HepG2 (cell line): Measurements from ENCODE around the gene NCOA7. TPM values are rescaled to one million over a fixed set of nuclear protein-coding genes. Genes with fewer than 3 reads are reported as not detected.

Experiments used
- CREM ChIP-seq, 2 experiments: sonication (generic) in 1 of 2; formaldehyde crosslinking in 1 of 2; IDR thresholded peaks; 2 replicates each; pipeline versions ENCODE4 v1.4.0 to v1.6.1; 2016 to 2020; ENCODE audit warnings: antibody characterized with exemption in 1 of 2, mild to moderate bottlenecking in 1 of 2, missing genetic modification reagents in 1 of 2
- EHMT2 ChIP-seq: fragments of 200-600 bp; sonication (generic); IDR thresholded peaks from 2 replicates; pipeline ENCODE4 v1.7.0; 2017; ENCODE audit warnings: antibody characterized with exemption, low read depth, low read length, borderline replicate concordance
- ELF3 ChIP-seq: IDR thresholded peaks from 2 replicates; pipeline ENCODE4 v1.6.1; 2016; ENCODE audit warnings: missing genetic modification reagents, missing compliant biosample characterization
- HMGA1 ChIP-seq: sonication (generic); formaldehyde crosslinking; conservative IDR thresholded peaks from 2 replicates; pipeline ENCODE4 v1.4.0; 2020; ENCODE audit warnings: missing genetic modification reagents
- HNRNPL ChIP-seq: fragments of 200-400 bp; formaldehyde crosslinking; IDR thresholded peaks from 2 replicates; pipeline ENCODE4 v1.6.1; 2017; ENCODE audit warnings: mild to moderate bottlenecking, low read depth, low read length
- HNRNPLL ChIP-seq: fragments of 200-400 bp; formaldehyde crosslinking; IDR thresholded peaks from 2 replicates; pipeline ENCODE4 v1.6.1; 2017; ENCODE audit warnings: mild to moderate bottlenecking, low read depth, low read length; ENCODE audit not compliant: poor library complexity, severe bottlenecking
- IRF2 ChIP-seq: IDR thresholded peaks from 2 replicates; pipeline ENCODE4 v1.6.1; 2018; ENCODE audit warnings: missing genetic modification reagents, missing compliant biosample characterization
- JUND ChIP-seq: sonication (generic); formaldehyde crosslinking; IDR thresholded peaks from 2 replicates; pipeline ENCODE4 v1.8.0; 2022; ENCODE audit warnings: mild to moderate bottlenecking, missing genetic modification reagents
- MAFG ChIP-seq: sonication (generic); formaldehyde crosslinking; IDR thresholded peaks from 2 replicates; pipeline ENCODE4 v1.5.1; 2020; ENCODE audit warnings: mild to moderate bottlenecking, missing genetic modification reagents
- MIER2 ChIP-seq: IDR thresholded peaks from 2 replicates; pipeline ENCODE4 v1.6.1; 2016; ENCODE audit warnings: missing biosample characterization, missing genetic modification reagents
- POLR2A ChIP-seq, 2 experiments: IDR thresholded peaks; 2 replicates each; pipeline ENCODE4 v1.6.1; 2011; ENCODE audit warnings: low read depth in 2 of 2, low read length in 2 of 2, mild to moderate bottlenecking in 1 of 2, moderate library complexity in 1 of 2; ENCODE audit not compliant: insufficient read depth in 1 of 2
- SNAPC2 ChIP-seq: sonication (generic); formaldehyde crosslinking; IDR thresholded peaks from 2 replicates; pipeline ENCODE4 v1.8.1; 2022; ENCODE audit warnings: mild to moderate bottlenecking, missing genetic modification reagents
- SRF ChIP-seq: IDR thresholded peaks from 2 replicates; pipeline ENCODE4 v1.6.1; 2011; ENCODE audit warnings: mild to moderate bottlenecking, low read depth, low read length, moderate library complexity
- U2AF2 ChIP-seq: fragments of 200-400 bp; formaldehyde crosslinking; IDR thresholded peaks from 2 replicates; pipeline ENCODE4 v1.6.1; 2017; ENCODE audit warnings: low read depth, mild to moderate bottlenecking, low read length
- ZFAT ChIP-seq: sonication (generic); formaldehyde crosslinking; conservative IDR thresholded peaks from 2 replicates; pipeline ENCODE4 v1.8.1; 2023; ENCODE audit warnings: missing genetic modification reagents, inconsistent platforms
- ZNF121 ChIP-seq: sonication (generic); formaldehyde crosslinking; IDR thresholded peaks from 2 replicates; pipeline ENCODE4 v1.5.0; 2020; ENCODE audit warnings: mild to moderate bottlenecking, missing genetic modification reagents
- ZNF572 ChIP-seq: sonication (generic); formaldehyde crosslinking; IDR thresholded peaks from 2 replicates; pipeline ENCODE4 v1.5.1; 2020; ENCODE audit warnings: mild to moderate bottlenecking, missing genetic modification reagents
- ZNF614 ChIP-seq: IDR thresholded peaks from 2 replicates; pipeline ENCODE4 v1.6.1; 2018; ENCODE audit warnings: missing biosample characterization, missing genetic modification reagents, inconsistent platforms, borderline replicate concordance
- ZNF776 ChIP-seq: sonication (generic); formaldehyde crosslinking; IDR thresholded peaks from 2 replicates; pipeline ENCODE4 v1.4.0; 2020; ENCODE audit warnings: mild to moderate bottlenecking, missing genetic modification reagents
- ZNF782 ChIP-seq: sonication (generic); formaldehyde crosslinking; IDR thresholded peaks from 2 replicates; pipeline ENCODE4 v1.4.0; 2020; ENCODE audit warnings: missing genetic modification reagents, mild to moderate bottlenecking, borderline replicate concordance
- ZNF83 ChIP-seq: sonication (generic); formaldehyde crosslinking; IDR thresholded peaks from 2 replicates; pipeline ENCODE4 v1.4.0; 2020; ENCODE audit warnings: missing genetic modification reagents, mild to moderate bottlenecking, borderline replicate concordance
- ZZZ3 ChIP-seq: sonication (generic); formaldehyde crosslinking; IDR thresholded peaks from 2 replicates; pipeline ENCODE4 v1.4.0; 2020; ENCODE audit warnings: missing genetic modification reagents, mild to moderate bottlenecking, borderline replicate concordance
- polyA plus RNA-seq, 8 experiments: library from polyadenylated mRNA; depleted of rRNA in 3 of 8; stranded (reverse) in 7 of 8; unstranded in 1 of 8; fragments of >200 nt; fragmentation: Illumina TruSeq in 4 of 8; extraction: Trizol in 4 of 8; gene quantifications; 2 replicates each; pipeline versions ENCODE4 v1.2.1 to v1.2.3, GENCODE V29; 2011 to 2016; ENCODE audit warnings: low read depth in 4 of 8, missing spikeins in 1 of 8, mixed read lengths in 1 of 8; ENCODE audit not compliant: insufficient read depth in 1 of 8
- total RNA-seq, 5 experiments: library from RNA; depleted of rRNA; stranded (reverse); fragments of >200 nt; fragmentation: Illumina TruSeq; extraction: Trizol; gene quantifications; 2 replicates each; pipeline ENCODE4 v1.2.3, GENCODE V29; 2016; ENCODE audit warnings: low read depth in 1 of 5
- TF ChIP-seq, protein P1 (sequence below): sonication (generic); formaldehyde crosslinking; IDR thresholded peaks from 2 replicates; pipeline ENCODE4 v1.4.0; 2020; ENCODE audit warnings: low read depth, mild to moderate bottlenecking, missing genetic modification reagents
- TF ChIP-seq, protein P2 (sequence below): sonication (generic); formaldehyde crosslinking; IDR thresholded peaks from 2 replicates; pipeline ENCODE4 v1.4.0; 2020; ENCODE audit warnings: missing genetic modification reagents, mild to moderate bottlenecking, borderline replicate concordance
- TF ChIP-seq, protein P3 (sequence below): sonication (generic); formaldehyde crosslinking; IDR thresholded peaks from 2 replicates; pipeline ENCODE4 v1.4.0; 2020; ENCODE audit warnings: missing genetic modification reagents

NCOA7 gene
- total and polyA plus RNA-seq, 2 of the 13 experiments (the other 11 are each of a cell fraction or from before 2014, with no cell fraction given), result 13.6 to 20.8 TPM

DNA sequence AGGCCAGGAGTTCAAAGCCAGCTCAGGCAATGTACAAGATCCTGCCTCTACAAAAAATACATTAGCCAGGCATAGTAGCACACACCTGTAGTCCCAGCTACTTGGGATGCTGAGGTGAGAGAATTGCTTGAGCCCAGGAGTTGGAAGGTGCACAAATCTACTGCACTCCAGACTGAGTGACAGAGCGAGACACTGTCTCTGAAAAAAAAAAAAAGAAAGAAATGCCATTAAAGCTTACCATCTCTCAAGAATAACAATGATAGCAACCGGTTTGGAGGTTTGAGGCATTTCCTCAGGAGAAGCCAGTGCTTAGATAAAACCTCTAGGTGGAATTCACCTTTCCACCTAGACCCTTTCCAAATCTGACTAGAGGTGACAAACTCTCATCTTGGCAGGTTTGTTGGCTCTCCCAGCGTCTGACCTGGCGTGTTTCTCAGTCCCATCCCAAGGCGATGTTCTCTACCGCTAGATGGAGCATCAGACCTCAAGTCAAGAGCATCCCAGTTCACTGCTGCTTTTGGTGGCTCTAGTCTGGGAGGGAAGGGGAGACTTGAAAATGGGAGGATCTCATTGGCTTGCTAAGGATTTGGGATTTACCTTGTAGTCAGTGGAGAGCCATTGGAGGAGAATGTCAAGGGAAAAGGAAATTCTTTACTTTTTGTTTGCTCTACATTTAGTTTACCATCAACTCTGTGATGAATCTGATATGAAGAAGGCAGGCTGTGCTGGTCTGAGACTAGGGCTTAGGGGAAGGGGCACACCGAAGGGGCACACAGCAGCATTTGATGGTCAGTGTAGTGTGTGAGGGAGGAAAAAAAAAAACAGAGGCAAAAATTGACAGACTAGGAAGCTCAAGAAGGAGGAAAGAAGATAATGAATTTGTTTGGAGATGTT lies 67.9 kb downstream of the NCOA7 start (continued):
- TF ChIP-seq, protein P1, sequence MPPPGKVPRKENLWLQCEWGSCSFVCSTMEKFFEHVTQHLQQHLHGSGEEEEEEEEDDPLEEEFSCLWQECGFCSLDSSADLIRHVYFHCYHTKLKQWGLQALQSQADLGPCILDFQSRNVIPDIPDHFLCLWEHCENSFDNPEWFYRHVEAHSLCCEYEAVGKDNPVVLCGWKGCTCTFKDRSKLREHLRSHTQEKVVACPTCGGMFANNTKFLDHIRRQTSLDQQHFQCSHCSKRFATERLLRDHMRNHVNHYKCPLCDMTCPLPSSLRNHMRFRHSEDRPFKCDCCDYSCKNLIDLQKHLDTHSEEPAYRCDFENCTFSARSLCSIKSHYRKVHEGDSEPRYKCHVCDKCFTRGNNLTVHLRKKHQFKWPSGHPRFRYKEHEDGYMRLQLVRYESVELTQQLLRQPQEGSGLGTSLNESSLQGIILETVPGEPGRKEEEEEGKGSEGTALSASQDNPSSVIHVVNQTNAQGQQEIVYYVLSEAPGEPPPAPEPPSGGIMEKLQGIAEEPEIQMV, result no peak; the same call in 1 of the 2 replicates
- TF ChIP-seq MAFG (CRISPR knock-in tag) (no peak), HNRNPL (no peak), ZZZ3 (CRISPR knock-in tag) (no peak), ZNF121 (no peak), ZNF572 (CRISPR knock-in tag) (no peak), HMGA1 (CRISPR knock-in tag) (no peak), ZNF782 (CRISPR knock-in tag) (no peak), MIER2 (CRISPR knock-in tag) (0 out of 2 replicates have a peak, but pooled peaks have one; percentile 35), U2AF2 (no peak), ELF3 (CRISPR knock-in tag) (no peak), JUND (CRISPR knock-in tag) (no peak), ZNF83 (CRISPR knock-in tag) (no peak), SRF (no peak), POLR2A (IDR thresholded peaks at IDR 0.05; ENCODE audit: insufficient read depth in 1 of 2, low read depth in 2 of 2, low read length in 2 of 2) (no peak), HNRNPLL (no peak), ZFAT (CRISPR knock-in tag) (no peak), SNAPC2 (CRISPR knock-in tag) (no peak), EHMT2 (no peak), ZNF776 (no peak), CREM (IDR thresholded peaks at IDR 0.05) (no peak), CREM (CRISPR knock-in tag; IDR thresholded peaks at IDR 0.05) (no peak), ZNF614 (no peak), IRF2 (CRISPR knock-in tag) (0 out of 2 replicates have a peak, but pooled peaks have one; percentile 26)
- TF ChIP-seq, protein P2, sequence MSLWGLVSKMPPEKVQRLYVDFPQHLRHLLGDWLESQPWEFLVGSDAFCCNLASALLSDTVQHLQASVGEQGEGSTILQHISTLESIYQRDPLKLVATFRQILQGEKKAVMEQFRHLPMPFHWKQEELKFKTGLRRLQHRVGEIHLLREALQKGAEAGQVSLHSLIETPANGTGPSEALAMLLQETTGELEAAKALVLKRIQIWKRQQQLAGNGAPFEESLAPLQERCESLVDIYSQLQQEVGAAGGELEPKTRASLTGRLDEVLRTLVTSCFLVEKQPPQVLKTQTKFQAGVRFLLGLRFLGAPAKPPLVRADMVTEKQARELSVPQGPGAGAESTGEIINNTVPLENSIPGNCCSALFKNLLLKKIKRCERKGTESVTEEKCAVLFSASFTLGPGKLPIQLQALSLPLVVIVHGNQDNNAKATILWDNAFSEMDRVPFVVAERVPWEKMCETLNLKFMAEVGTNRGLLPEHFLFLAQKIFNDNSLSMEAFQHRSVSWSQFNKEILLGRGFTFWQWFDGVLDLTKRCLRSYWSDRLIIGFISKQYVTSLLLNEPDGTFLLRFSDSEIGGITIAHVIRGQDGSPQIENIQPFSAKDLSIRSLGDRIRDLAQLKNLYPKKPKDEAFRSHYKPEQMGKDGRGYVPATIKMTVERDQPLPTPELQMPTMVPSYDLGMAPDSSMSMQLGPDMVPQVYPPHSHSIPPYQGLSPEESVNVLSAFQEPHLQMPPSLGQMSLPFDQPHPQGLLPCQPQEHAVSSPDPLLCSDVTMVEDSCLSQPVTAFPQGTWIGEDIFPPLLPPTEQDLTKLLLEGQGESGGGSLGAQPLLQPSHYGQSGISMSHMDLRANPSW, result no peak
- TF ChIP-seq, protein P3, sequence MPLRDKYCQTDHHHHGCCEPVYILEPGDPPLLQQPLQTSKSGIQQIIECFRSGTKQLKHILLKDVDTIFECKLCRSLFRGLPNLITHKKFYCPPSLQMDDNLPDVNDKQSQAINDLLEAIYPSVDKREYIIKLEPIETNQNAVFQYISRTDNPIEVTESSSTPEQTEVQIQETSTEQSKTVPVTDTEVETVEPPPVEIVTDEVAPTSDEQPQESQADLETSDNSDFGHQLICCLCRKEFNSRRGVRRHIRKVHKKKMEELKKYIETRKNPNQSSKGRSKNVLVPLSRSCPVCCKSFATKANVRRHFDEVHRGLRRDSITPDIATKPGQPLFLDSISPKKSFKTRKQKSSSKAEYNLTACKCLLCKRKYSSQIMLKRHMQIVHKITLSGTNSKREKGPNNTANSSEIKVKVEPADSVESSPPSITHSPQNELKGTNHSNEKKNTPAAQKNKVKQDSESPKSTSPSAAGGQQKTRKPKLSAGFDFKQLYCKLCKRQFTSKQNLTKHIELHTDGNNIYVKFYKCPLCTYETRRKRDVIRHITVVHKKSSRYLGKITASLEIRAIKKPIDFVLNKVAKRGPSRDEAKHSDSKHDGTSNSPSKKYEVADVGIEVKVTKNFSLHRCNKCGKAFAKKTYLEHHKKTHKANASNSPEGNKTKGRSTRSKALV, result no peak
